Lung (tissue), 12 donors: ENCODE measurements around the gene CDK7. TPM values are rescaled to one million over a fixed set of nuclear protein-coding genes. Genes with fewer than 3 reads are reported as not detected.

Source experiments
- ATAC-seq: fragments of 200-7000 bp; cut with Tn5 transposase; one replicate; pipeline ENCODE4 v1.9.1; 2020; ENCODE audit warnings: moderate number of reproducible peaks; ENCODE audit not compliant: insufficient read depth, low FRiP score
- DNase-seq, 3 donors: peaks; one replicate each; pipeline ENCODE4 v3.0.0-alpha.2; 2013 to 2017
- H3K27ac ChIP-seq, 2 donors: one replicate each; pipeline ENCODE4 v1.5.1; 2013; ENCODE audit warnings: mild to moderate bottlenecking in 2 of 2, moderate library complexity in 2 of 2, control low read depth in 1 of 2, inconsistent platforms in 1 of 2, low read depth in 1 of 2, low read length in 1 of 2
- H3K27me3 ChIP-seq, 3 donors: one replicate each; pipeline ENCODE4 v1.5.1; 2013; ENCODE audit warnings: low read length in 2 of 3; ENCODE audit not compliant: control insufficient read depth in 3 of 3, insufficient read depth in 3 of 3
- H3K36me3 ChIP-seq, 4 donors: one replicate each; pipeline ENCODE4 v1.5.1; 2013; ENCODE audit warnings: low read length in 4 of 4, mild to moderate bottlenecking in 1 of 4, moderate library complexity in 1 of 4; ENCODE audit not compliant: control insufficient read depth in 4 of 4, insufficient read depth in 4 of 4
- H3K4me1 ChIP-seq, 5 donors: one replicate each; pipeline ENCODE4 v1.5.1; 2013; ENCODE audit warnings: low read length in 5 of 5, mild to moderate bottlenecking in 2 of 5, moderate library complexity in 1 of 5; ENCODE audit not compliant: control insufficient read depth in 5 of 5, insufficient read depth in 5 of 5
- H3K4me3 ChIP-seq: one replicate; pipeline ENCODE4 v1.5.1; 2013; ENCODE audit warnings: mild to moderate bottlenecking, control low read depth, moderate library complexity
- H3K9ac ChIP-seq, 2 donors: one replicate each; pipeline ENCODE4 v1.5.1; 2013; ENCODE audit warnings: low read length in 2 of 2, control low read depth in 1 of 2; ENCODE audit not compliant: insufficient read depth in 1 of 2
- H3K9me3 ChIP-seq, 4 donors: one replicate each; pipeline ENCODE4 v1.5.1; 2013; ENCODE audit warnings: low read length in 3 of 4, mild to moderate bottlenecking in 1 of 4, moderate library complexity in 1 of 4; ENCODE audit not compliant: control insufficient read depth in 4 of 4, insufficient read depth in 3 of 4
- WGBS, 2 donors: extraction: QIAGEN DNeasy Blood & Tissue Kit; methylation state at CpG; one replicate each; pipeline ENCODE4 v1.1.7; 2013; 5-methylcytosine and 5-hydroxymethylcytosine counted together
- polyA plus RNA-seq, 2 donors: library from polyadenylated mRNA; stranded (reverse); fragments of 200-250 nt; gene quantifications; one replicate each; pipeline ENCODE4 v1.2.1, GENCODE V29; 2013
- total RNA-seq, 2 donors: library from RNA; depleted of rRNA in 1 of 2; stranded (reverse); fragments of >200 nt in 1 of 2; gene quantifications; one replicate each; pipeline ENCODE4 v1.2.1, GENCODE V29; 2014 to 2021
- TF ChIP-seq, protein P1 (sequence below): IDR thresholded peaks from 2 replicates; pipeline ENCODE4 v1.5.1; 2012; ENCODE audit warnings: mild to moderate bottlenecking; ENCODE audit errors: control extremely low read depth, extremely low read depth
- donor health status: control.
- donor health status: control.
- donor health status: Bipolar disorder and iron deficiency.
- donor health status: healthy.
- donor health status: DM: yes; HTN: yes; CAD: no.

The CDK7 gene
- total and polyA plus RNA-seq, 4 donors = 21.9 to 53.2 (median 30.0) TPM

DNA sequence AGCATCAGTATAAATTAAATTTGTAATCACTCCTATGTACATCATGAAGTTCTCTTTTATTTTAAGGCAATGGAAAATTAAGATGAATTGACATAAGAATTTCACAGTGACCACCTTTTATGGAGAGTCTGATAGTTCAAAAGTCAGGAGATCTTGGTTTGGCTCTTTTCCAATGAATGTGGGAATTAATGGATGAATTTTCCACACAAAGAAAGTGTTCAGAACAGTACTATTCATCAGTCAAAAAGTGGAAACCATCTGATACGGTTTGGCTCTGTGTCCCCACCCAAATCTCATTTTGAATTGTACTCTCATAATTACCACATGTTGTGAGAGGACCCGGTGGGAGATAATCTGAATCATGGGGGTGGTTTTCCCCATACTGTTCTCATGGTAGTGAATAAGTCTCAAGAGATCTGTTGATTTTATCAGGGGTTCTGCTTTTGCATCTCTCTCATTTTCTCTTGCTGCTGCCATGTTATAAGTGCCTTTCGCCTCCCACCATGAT lies 73.4 kb downstream of the CDK7 start:
- WGBS, 2 donors = 71 to 74% methylated on average over 3 of the region's 3 CpGs
- Histone ChIP-seq H3K4me1 (no peaks in the 10 kb centered on the region), H3K36me3 (peaks cover 0 to 4% (median 2%) of the 10 kb centered on the region in 4 donors), H3K9ac (no peak overlapping the region), H3K27ac (no peak overlapping the region), H3K4me3 (no peak overlapping the region), H3K9me3 (peaks cover 0 to 1% (median 0%) of the 10 kb centered on the region in 4 donors), H3K27me3 (no peaks in the 10 kb centered on the region)
- DNase-seq = no peak
- TF ChIP-seq, protein P1, sequence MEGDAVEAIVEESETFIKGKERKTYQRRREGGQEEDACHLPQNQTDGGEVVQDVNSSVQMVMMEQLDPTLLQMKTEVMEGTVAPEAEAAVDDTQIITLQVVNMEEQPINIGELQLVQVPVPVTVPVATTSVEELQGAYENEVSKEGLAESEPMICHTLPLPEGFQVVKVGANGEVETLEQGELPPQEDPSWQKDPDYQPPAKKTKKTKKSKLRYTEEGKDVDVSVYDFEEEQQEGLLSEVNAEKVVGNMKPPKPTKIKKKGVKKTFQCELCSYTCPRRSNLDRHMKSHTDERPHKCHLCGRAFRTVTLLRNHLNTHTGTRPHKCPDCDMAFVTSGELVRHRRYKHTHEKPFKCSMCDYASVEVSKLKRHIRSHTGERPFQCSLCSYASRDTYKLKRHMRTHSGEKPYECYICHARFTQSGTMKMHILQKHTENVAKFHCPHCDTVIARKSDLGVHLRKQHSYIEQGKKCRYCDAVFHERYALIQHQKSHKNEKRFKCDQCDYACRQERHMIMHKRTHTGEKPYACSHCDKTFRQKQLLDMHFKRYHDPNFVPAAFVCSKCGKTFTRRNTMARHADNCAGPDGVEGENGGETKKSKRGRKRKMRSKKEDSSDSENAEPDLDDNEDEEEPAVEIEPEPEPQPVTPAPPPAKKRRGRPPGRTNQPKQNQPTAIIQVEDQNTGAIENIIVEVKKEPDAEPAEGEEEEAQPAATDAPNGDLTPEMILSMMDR = no peak
- ATAC-seq = no peak

DNA sequence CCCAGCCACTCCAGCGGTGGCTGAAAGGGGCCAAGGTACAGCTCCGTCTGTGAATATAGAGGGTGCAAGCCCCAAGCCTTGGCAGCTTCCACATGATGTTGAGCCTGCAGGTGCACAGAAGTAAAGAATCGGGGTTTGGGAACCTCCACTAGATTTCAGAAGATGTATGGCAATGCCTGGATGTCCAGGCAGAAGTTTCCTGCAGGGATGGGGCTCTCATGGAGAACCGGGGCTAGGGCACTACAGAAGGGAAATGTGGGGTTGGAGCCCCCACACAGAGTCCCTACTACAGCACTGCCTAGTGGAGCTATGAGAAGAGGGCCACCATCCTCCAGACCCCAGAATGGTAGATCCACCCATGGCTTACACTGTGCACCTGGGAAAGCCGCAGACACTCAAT lies 74.7 kb downstream of the CDK7 start:
- no peak for DNase-seq
- 97 to 99% methylated on average over 5 of the region's 5 CpGs for WGBS, 2 donors
- no peaks in the 10 kb centered on the region for H3K27me3 ChIP-seq

DNA sequence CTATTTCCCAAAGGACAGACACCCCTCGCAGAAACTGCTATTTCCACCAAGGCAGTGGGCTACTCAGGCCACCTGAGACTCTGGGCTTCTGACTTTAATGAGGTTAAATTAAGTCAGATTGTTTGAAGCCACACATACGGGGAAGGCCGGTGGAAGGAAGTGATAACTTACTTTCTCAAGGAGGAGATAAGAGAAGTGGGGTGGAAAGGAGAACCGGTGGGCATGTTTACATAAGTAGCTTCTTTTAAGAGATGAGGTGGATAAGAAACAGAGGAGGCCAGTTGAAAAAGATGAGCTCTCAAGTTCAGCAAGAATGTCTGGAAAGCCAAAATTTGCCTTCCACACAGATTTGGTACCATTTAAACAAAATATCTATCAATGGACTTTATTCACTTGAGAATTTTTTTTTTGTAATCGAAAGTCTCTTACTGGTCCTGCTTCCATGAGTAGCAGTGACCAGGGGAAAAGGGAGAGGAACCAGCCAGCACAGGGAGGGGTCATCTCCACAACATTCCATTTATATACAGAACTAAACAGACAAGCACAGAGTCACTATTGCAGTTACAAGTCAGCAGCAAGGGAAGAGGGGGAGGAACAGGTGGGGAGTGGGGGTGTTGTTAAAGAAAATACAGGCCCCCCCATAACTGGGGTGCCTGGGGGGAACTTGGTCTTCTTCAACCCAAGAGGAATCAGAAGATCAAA lies 77.9 kb downstream of the CDK7 start:
- DNase-seq (no peak), ATAC-seq (no peak)
- Histone ChIP-seq H3K9me3 (no peaks in the 10 kb centered on the region), H3K27ac (no peak overlapping the region), H3K9ac (no peak overlapping the region), H3K36me3 (peaks cover 0 to 13% (median 4%) of the 10 kb centered on the region in 4 donors), H3K27me3 (no peaks in the 10 kb centered on the region), H3K4me1 (no peaks in the 10 kb centered on the region), H3K4me3 (no peak overlapping the region)
- TF ChIP-seq, protein P1 = no peak
- 40 to 51% methylated on average over 5 of the region's 5 CpGs for WGBS, 2 donors

More for the DNA sequence above, 74.7 kb downstream of the CDK7 start:
- Histone ChIP-seq H3K4me1 (no peaks in the 10 kb centered on the region), H3K27ac (no peak overlapping the region), H3K36me3 (peaks cover 0 to 11% (median 5%) of the 10 kb centered on the region in 4 donors), H3K4me3 (no peak overlapping the region), H3K9ac (no peak overlapping the region), H3K9me3 (peaks cover 0 to 1% (median 0%) of the 10 kb centered on the region in 4 donors)
- TF ChIP-seq, protein P1 = no peak
- ATAC-seq = no peak
